ENCODE data around the gene NCEH1.

DNA sequence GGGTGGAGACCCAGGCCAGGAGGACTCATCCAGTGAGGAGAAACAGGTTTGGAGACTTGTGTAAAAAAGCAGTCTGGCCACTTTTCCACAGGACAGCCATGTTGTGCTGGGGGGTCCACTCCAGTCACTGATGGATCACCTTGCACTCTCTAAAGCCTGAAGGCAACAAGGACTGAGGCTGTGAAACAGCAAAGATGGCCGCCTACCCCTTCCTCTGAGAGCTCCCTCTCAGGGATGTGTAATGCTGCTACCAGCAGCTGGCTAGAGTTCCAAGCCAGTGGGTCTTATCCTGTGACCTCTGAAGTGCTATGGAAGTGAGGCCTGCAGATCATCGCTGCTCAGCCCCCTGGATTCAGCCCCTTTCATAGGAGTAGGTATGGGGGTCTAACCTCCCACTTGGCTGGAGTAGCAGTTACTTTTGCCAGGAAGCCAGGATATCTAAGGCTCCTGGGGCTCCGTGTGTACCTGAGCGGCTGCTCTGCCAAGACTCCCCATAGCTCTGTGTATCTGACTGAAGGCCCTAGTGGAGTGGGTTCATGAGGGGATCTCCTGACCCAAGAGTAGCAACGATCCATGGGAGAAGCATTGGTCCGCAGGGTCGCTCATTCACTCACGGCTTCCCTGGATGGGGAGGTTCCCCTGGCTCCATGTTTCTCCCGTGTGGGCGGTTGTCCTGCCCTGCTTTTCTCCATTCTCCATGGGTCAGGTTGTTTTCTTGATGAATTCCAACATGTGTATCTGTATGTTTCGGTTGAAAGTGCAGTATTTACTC lies 117.8 kb downstream of the NCEH1 start:
- TF ChIP-seq, protein P1, sequence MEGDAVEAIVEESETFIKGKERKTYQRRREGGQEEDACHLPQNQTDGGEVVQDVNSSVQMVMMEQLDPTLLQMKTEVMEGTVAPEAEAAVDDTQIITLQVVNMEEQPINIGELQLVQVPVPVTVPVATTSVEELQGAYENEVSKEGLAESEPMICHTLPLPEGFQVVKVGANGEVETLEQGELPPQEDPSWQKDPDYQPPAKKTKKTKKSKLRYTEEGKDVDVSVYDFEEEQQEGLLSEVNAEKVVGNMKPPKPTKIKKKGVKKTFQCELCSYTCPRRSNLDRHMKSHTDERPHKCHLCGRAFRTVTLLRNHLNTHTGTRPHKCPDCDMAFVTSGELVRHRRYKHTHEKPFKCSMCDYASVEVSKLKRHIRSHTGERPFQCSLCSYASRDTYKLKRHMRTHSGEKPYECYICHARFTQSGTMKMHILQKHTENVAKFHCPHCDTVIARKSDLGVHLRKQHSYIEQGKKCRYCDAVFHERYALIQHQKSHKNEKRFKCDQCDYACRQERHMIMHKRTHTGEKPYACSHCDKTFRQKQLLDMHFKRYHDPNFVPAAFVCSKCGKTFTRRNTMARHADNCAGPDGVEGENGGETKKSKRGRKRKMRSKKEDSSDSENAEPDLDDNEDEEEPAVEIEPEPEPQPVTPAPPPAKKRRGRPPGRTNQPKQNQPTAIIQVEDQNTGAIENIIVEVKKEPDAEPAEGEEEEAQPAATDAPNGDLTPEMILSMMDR (IDR thresholded peaks at IDR 0.05 in 2 of 3, conservative IDR thresholded peaks at IDR 0.05 in 1 of 3; ENCODE audit: borderline replicate concordance in 1 of 3, insufficient read depth in 1 of 3, low read depth in 2 of 3, low read length in 2 of 3): no peak
- TF ChIP-seq ZNF274 (IDR thresholded peaks at IDR 0.05; ENCODE audit: low read depth, low read length): no peak
- no peak for TF ChIP-seq JUND (IDR thresholded peaks at IDR 0.05)
- no peak for TF ChIP-seq RAD21 (IDR thresholded peaks at IDR 0.05; ENCODE audit: low read depth)
- TF ChIP-seq POLR2AphosphoS5 (IDR thresholded peaks at IDR 0.05; ENCODE audit: low read depth, low read length): no peak
- TF ChIP-seq POLR2A (IDR thresholded peaks at IDR 0.05; ENCODE audit: borderline replicate concordance, extremely low read depth, insufficient read depth, insufficient read length): no peak
- TF ChIP-seq SP1 (IDR thresholded peaks at IDR 0.05; ENCODE audit: low read depth): no peak
- TF ChIP-seq ZFX (IDR thresholded peaks at IDR 0.05): no peak
- TF ChIP-seq EZH2 (IDR thresholded peaks at IDR 0.05): no peak

Measured in HCT116 (cell line).